GM18519 (cell line): ENCODE results near the gene AOAH.

ENCODE experiments used
- ATAC-seq: cut with Tn5 transposase; IDR thresholded peaks from one replicate; pipeline ENCODE4 v1.9.1; 2021; ENCODE audit warnings: mild to moderate bottlenecking, moderate library complexity; ENCODE audit not compliant: unreplicated experiment, low FRiP score

The AOAH gene, protein sequence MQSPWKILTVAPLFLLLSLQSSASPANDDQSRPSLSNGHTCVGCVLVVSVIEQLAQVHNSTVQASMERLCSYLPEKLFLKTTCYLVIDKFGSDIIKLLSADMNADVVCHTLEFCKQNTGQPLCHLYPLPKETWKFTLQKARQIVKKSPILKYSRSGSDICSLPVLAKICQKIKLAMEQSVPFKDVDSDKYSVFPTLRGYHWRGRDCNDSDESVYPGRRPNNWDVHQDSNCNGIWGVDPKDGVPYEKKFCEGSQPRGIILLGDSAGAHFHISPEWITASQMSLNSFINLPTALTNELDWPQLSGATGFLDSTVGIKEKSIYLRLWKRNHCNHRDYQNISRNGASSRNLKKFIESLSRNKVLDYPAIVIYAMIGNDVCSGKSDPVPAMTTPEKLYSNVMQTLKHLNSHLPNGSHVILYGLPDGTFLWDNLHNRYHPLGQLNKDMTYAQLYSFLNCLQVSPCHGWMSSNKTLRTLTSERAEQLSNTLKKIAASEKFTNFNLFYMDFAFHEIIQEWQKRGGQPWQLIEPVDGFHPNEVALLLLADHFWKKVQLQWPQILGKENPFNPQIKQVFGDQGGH

GRCh38 chr7:36723951-36724664, at the start of gene AOAH:
AOAH (minus strand) TSS chr7:36724494; CDS start chr7:36724148, 346 bp downstream.
- peak; percentile 90 for ATAC-seq

DNA sequence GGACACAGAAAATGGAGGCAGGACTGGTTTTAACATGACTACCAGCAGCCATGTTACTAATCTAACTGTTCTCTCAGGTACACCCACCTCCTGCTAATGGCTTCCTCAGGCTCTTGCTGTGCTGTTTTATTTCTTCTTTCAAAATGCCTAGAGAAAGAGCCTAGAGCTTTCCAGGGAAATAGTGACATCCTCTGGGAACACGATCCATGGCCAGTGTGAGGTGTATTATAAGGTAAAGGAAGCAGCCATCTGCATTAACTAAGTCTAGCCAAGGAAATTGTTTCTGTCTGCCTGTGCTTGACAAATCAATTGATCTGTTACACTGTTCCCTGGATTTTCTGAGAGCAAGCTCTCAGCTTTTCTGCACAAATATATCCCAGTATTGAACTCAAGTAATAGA, 42.2 kb upstream of the AOAH start:
- ATAC-seq = no peak

DNA sequence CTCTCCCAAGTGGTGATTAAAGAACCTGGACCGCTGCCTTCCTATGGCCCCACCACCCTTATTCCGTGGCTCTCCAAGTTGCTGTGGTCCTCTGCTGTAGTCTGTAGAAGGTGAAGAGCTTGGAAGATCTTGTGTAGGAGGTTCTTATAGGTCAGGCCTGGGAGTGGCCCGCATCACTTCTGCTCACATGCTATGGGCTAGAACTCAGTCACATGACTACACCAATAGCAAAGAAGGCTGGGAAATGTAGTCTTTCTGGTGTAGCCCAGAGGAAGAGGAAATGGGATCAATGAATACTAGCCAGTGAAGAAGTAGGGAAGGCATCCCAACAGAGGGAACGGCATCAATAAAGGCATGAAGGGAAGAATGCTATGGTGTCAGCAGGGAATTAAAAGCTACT, 41.3 kb upstream of the AOAH start:
- no peak for ATAC-seq

DNA sequence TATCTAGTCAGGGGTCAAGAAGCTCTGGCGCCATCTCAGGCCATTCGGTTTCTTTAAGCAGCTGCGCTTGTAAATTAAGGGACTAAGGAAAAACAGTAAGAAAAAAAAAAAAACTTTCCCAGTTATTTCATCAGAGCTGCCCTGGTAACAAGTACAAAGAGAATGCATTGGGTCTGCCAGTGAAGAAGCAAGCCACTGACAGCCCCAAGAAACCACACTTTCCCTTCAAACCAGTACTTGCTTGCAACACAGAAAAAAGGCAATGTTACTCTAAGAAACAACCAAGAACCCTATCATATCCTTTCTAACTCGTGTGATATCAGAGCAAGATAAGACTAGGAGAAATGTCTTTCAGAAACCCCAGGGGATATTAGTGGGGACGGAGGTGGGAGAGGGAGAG, 40.6 kb upstream of the AOAH start:
- no peak for ATAC-seq

DNA sequence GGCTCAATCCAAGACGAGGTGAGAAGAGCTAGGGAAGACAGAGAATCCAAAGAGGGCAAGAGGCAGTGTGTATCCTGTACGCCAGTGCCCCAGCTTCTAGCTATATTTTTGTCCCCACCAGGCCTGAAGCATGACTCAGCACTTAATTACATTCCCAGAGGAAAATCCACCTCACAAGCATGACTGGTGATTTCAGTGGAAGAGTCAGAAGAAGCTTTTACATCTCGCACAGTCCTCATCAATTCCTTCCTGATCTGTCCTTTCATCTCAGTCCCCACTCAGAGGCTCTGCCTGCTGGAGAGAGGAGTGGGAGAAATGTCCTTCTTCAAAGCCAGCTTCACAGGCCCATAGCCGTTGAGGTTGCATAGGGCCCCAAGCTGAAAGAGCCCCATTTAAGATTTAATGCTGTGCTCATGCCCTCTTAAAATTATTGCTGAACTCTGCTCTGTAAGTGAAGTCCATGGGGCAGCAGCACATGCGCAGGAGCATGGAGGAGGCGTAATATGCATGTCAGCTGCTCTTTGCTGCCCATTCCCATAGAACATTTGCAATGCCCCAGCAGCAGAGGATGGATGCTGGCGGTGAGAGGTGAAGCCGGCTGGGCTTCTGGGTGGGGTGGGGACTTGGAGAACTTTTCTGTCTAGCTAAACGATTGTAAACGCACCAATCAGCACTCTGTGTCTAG, 39.0 kb upstream of the AOAH start:
- no peak for ATAC-seq

DNA sequence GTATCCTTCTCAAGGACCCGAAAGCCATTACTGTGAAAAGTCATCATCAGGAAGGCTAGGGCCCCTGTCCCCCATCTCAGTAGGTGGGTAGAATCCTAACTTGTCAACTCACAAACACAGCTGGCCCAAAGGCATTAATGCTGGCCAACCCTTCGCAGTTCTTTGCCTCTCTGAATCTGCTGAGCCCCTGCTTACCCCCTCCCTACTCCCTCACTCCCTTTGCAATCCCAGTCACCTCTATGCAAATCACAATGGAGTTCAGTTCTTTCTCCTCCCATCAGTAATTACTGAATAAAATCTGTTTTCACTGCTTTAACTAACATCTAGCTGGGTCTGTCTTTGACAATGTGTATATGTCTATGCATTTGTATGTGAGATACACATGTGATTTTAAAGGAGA, 38.1 kb upstream of the AOAH start:
- ATAC-seq = no peak

- ATAC-seq = no peak
These were observed 37.5 kb upstream of the AOAH start for GRCh38 chr7:36761835-36762234.

- ATAC-seq = no peak
These were observed 36.8 kb upstream of the AOAH start for GRCh38 chr7:36760856-36761762.

- no peak for ATAC-seq
These were observed 34.6 kb upstream of the AOAH start for GRCh38 chr7:36758879-36759278.

DNA sequence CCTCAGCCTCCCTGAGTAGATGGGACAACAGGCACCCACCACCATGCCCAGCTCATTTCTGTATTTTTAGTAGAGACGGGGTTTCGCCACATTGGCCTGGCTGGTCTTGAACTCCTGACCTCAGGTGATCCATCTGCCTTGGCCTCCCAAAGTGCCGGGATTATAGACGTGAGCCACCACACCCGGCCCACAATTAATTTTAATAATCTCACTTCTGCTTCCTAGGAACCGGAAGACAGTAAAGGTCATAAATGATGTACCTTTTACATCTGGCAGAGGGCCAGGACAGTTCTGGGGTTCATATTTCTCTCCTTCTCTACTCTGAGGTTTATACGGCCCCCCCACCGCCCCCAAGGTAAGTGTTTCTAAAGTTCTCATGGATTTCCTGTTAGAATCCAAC, 31.2 kb upstream of the AOAH start:
- ATAC-seq = no peak

- ATAC-seq = no peak
These were observed 27.9 kb upstream of the AOAH start for GRCh38 chr7:36752026-36752711.

GRCh38 chr7:36750451-36750850, 26.2 kb upstream of the AOAH start:
- ATAC-seq = no peak

GRCh38 chr7:36749282-36749960, 25.1 kb upstream of the AOAH start:
- no peak for ATAC-seq

GRCh38 chr7:36748017-36748487, 23.8 kb upstream of the AOAH start:
- ATAC-seq = no peak

DNA sequence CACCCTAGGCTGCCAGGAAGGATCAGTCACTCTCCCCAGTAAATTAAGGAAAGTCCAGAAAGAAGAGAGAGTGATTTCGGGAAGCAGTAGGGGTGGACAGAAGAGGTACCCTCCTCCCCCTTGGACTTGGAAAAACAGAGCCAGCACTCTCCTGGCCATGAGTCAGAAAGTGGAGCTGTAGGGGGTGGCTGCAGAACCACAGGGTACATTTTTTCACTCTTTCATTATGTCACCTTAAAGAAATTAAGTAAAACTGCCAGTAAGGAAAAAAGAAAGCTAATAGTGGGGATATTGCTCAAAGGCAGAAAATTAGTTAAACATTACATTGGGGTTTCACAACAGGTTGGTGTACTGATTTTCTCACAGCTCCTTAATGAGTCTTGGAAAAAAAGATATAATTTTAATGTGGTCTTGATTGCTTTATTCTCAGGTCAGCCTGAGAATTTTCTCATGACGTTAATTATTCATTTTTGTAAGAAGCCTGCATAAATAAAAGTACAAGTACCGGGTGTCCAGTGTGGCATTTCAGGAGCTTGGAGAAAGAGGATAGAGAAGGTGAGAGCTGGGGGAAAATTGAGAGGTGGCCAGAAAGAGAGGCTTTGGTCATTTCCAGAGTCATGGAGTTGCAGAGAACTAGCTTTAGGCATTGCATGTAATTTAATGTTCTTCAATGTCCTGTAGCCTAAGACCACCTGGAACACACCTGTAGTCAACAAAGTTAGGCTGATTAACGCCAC, 23.2 kb upstream of the AOAH start:
- ATAC-seq = no peak

GRCh38 chr7:36746347-36746746, 22.1 kb upstream of the AOAH start:
- ATAC-seq = no peak

DNA sequence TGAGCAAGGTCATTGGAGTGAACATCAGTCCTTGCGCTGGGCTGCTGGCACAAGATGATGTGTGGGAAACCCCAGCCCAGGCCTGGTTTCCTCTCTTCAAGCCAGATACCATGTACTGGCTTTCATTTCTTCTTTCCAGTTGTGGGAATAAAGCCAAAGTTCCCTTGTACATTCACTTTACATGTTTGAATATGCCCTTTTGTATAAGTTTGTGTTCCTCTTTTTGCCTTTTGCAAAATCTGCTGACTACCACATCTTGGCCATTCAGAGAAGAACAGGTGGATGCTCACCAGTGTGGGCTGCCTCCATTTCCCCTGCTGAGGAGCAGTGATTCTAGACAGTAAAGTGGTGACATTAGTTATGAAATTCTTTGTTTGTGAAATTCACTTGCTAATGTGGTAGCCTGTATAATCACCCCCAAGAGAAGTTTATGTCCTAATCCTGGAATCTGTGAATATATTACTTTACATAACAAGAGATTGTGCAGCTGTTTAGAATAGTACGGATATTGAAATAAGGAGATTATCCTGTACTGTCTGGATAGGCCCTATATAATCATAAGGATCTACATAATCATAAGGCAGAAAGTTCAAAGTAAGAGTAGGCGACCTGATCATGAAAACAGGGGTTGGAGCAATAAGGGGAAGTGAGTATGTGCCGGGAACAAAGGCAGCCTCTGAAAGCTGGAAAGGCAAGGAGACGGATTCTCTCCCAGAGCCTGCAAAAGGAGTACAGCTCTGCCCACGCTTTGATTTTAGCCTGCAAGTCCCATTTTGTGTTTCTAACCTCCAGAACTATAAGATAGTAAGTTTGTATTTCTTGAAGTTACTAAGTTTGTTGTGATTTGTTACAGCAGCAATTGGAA, 18.8 kb upstream of the AOAH start:
- ATAC-seq = peak; percentile 68
